GM18867 (cell line): Measurements from ENCODE around the gene HLA-F.

Experiments used
- ATAC-seq: cut with Tn5 transposase; IDR thresholded peaks from one replicate; pipeline ENCODE4 v1.9.1; 2021; ENCODE audit warnings: mild to moderate bottlenecking, moderate library complexity; ENCODE audit not compliant: unreplicated experiment

Gene HLA-F

GRCh38 chr6:29723666-29724588 is 693 bp downstream of the HLA-F start:
- peak; percentile 40 for ATAC-seq

- no peak for ATAC-seq
These were observed 2.0 kb downstream of the HLA-F start for GRCh38 chr6:29724937-29725869.

GRCh38 chr6:29726001-29726400 is 2.8 kb downstream of the HLA-F start:
- no peak for ATAC-seq

GRCh38 chr6:29726571-29727194 is 3.4 kb downstream of the HLA-F start:
- ATAC-seq = no peak

- ATAC-seq = no peak
These were observed 4.4 kb downstream of the HLA-F start for GRCh38 chr6:29727637-29728036.

GRCh38 chr6:29728173-29728874 is 5.1 kb downstream of the HLA-F start:
- no peak for ATAC-seq

GRCh38 chr6:29728875-29729270 is 5.6 kb downstream of the HLA-F start:
- ATAC-seq = no peak

GRCh38 chr6:29729774-29730328 is 6.6 kb downstream of the HLA-F start:
- no peak for ATAC-seq

GRCh38 chr6:29730575-29731126 is 7.4 kb downstream of the HLA-F start:
- no peak for ATAC-seq

GRCh38 chr6:29731281-29731680 is 8.0 kb downstream of the HLA-F start:
- no peak for ATAC-seq

GRCh38 chr6:29733057-29733456 is 9.8 kb downstream of the HLA-F start:
- ATAC-seq = no peak

GRCh38 chr6:29734046-29735018 is 11.1 kb downstream of the HLA-F start:
- no peak for ATAC-seq

GRCh38 chr6:29736563-29736962 is 13.3 kb downstream of the HLA-F start:
- no peak for ATAC-seq

- no peak for ATAC-seq
These were observed 14.7 kb downstream of the HLA-F start for GRCh38 chr6:29737707-29738630.

- no peak for ATAC-seq
These were observed 16.1 kb downstream of the HLA-F start for GRCh38 chr6:29739136-29739881.

- no peak for ATAC-seq
These were observed 16.6 kb downstream of the HLA-F start for GRCh38 chr6:29739882-29740261.

GRCh38 chr6:29741592-29741991 is 18.4 kb downstream of the HLA-F start:
- ATAC-seq = no peak
